ENCODE data around the gene RNF220. TPM values are rescaled to one million over a fixed set of nuclear protein-coding genes. Genes with fewer than 3 reads are reported as not detected.

The RNF220 gene
- total and polyA plus RNA-seq, 2 of the 13 experiments (the other 11 are each of a cell fraction or from before 2014, with no cell fraction given) = 48.2 to 72.1 TPM

DNA sequence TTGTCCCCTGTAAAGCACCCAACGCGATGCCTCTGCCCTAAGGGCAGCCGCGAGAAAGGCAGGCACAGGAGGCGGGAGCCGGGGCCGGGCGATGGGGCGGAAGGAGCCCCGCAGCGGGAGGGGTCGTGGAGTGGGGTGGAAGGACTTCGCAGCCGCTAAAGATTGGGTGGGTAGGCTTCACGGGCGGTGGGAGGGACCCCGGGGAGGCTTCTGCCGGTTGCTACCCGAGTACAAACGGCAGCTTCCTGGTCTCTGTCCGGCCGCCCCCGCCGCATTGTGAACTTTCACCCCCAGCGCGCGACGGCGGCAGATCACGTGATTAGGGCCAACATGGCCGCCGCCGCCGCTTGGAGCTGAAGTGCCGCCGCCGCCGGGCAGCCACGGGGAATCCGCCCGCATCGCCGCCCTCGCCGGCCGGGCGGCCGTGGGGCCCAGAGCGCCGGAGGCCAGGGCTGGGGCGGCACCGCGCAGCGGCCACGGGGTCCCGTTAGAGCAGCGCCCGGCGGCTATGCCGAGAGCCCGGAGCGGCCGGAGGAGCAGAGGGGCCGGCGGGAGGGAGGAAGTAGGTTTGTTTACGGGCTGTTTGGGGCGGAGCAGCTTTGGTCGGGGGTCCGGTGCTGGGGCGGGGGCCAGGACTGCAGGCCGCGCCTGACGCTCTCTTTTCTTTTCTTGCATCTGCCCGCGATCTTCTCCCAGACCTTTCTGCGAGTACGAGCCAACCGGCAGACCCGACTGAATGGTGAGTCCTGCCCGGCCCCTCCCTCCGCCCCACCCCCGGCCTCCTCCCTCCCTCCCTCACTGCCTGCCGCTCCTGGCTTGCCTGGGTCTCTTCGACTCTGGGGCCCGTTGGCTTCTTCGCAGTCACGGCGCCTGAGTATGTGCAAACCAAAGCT, 226.8 kb downstream of the RNF220 start (continued):
- TF ChIP-seq, protein P1, sequence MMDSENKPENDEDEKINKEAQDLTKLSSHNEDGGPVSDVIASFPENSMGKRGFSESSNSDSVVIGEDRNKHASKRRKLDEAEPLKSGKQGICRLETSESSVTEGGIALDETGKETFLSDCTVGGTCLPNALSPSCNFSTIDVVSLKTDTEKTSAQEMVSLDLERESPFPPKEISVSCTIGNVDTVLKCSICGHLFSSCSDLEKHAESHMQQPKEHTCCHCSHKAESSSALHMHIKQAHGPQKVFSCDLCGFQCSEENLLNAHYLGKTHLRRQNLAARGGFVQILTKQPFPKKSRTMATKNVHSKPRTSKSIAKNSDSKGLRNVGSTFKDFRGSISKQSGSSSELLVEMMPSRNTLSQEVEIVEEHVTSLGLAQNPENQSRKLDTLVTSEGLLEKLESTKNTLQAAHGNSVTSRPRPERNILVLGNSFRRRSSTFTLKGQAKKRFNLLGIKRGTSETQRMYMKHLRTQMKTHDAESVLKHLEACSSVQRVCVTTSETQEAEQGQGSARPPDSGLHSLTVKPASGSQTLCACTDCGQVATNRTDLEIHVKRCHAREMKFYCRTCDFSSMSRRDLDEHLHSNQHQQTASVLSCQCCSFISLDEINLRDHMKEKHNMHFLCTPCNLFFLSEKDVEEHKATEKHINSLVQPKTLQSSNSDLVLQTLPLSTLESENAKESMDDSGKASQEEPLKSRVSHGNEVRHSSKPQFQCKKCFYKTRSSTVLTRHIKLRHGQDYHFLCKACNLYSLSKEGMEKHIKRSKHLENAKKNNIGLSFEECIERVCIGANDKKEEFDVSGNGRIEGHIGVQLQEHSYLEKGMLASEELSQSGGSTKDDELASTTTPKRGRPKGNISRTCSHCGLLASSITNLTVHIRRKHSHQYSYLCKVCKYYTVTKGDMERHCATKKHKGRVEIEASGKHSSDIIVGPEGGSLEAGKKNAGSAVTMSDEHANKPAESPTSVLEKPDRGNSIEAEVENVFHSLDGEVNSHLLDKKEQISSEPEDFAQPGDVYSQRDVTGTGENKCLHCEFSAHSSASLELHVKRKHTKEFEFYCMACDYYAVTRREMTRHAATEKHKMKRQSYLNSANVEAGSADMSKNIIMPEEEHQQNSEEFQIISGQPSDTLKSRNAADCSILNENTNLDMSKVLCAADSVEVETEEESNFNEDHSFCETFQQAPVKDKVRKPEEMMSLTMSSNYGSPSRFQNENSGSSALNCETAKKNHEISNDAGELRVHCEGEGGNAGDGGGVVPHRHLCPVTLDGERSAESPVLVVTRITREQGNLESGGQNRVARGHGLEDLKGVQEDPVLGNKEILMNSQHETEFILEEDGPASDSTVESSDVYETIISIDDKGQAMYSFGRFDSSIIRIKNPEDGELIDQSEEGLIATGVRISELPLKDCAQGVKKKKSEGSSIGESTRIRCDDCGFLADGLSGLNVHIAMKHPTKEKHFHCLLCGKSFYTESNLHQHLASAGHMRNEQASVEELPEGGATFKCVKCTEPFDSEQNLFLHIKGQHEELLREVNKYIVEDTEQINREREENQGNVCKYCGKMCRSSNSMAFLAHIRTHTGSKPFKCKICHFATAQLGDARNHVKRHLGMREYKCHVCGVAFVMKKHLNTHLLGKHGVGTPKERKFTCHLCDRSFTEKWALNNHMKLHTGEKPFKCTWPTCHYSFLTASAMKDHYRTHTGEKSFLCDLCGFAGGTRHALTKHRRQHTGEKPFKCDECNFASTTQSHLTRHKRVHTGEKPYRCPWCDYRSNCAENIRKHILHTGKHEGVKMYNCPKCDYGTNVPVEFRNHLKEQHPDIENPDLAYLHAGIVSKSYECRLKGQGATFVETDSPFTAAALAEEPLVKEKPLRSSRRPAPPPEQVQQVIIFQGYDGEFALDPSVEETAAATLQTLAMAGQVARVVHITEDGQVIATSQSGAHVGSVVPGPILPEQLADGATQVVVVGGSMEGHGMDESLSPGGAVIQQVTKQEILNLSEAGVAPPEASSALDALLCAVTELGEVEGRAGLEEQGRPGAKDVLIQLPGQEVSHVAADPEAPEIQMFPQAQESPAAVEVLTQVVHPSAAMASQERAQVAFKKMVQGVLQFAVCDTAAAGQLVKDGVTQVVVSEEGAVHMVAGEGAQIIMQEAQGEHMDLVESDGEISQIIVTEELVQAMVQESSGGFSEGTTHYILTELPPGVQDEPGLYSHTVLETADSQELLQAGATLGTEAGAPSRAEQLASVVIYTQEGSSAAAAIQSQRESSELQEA (CRISPR knock-in tag; IDR thresholded peaks at IDR 0.05; ENCODE audit: not compliant biosample characterization) = no peak
- TF ChIP-seq JUN (CRISPR knock-in tag; IDR thresholded peaks at IDR 0.05) (no peak), ZBTB39 (CRISPR knock-in tag; IDR thresholded peaks at IDR 0.05) (no peak), NFIB (CRISPR knock-in tag; IDR thresholded peaks at IDR 0.05; ENCODE audit: borderline replicate concordance) (no peak), U2AF1 (optimal IDR thresholded peaks at IDR 0.05; ENCODE audit: low read depth, low read length) (peak; percentile 60), ZNF644 (CRISPR knock-in tag; IDR thresholded peaks at IDR 0.05; ENCODE audit: low read depth) (no peak), ZNF296 (CRISPR knock-in tag; conservative IDR thresholded peaks at IDR 0.05) (no peak), NONO (IDR thresholded peaks at IDR 0.05) (no peak), NONO (CRISPR knock-in tag; conservative IDR thresholded peaks at IDR 0.05) (no peak), TOPORS (CRISPR knock-in tag; IDR thresholded peaks at IDR 0.05) (peak; percentile 73), NR2C2 (CRISPR knock-in tag; IDR thresholded peaks at IDR 0.05; ENCODE audit: borderline replicate concordance) (peak; percentile 99), SOX6 (IDR thresholded peaks at IDR 0.05) (no peak), SOX6 (CRISPR knock-in tag; IDR thresholded peaks at IDR 0.05) (peak; percentile 39; the same call in 1 of the 2 replicates), ZNF546 (CRISPR knock-in tag; conservative IDR thresholded peaks at IDR 0.05) (0 out of 2 replicates have a peak, but pooled peaks have one; percentile 22)
- TF ChIP-seq, protein P2, sequence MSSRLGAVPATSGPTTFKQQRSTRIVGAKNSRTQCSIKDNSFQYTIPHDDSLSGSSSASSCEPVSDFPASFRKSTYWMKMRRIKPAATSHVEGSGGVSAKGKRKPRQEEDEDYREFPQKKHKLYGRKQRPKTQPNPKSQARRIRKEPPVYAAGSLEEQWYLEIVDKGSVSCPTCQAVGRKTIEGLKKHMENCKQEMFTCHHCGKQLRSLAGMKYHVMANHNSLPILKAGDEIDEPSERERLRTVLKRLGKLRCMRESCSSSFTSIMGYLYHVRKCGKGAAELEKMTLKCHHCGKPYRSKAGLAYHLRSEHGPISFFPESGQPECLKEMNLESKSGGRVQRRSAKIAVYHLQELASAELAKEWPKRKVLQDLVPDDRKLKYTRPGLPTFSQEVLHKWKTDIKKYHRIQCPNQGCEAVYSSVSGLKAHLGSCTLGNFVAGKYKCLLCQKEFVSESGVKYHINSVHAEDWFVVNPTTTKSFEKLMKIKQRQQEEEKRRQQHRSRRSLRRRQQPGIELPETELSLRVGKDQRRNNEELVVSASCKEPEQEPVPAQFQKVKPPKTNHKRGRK (CRISPR knock-in tag; IDR thresholded peaks at IDR 0.05) = no peak
